Germinal center (tissue), 1 donor: ENCODE results near the gene FSD1L.
A peak's percentile ranks its signal among the peaks of the same experiment; 100 is the strongest.

Source experiments
- DNase-seq: peaks from one replicate; pipeline ENCODE4 v3.0.0; 2012; ENCODE audit warnings: mixed read lengths, low spot score

The FSD1L gene

DNA sequence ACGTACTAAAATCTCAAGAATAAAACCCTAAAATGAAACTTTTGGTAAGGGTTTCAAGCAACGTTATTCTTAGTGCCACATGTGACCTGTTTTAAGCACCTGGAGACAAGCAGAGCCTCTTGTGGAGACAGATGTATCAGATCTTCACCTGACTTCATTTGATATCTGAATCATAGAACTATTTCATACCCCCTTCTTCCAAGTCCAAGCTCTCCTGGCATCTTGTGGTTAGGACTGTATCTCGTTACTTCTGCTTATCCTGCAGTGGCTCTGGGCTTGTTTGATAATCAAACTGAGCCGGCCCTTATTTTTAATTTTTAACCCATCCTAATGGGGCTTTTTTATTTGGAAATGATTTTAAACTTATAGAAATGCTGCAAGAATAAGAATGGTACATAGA, 11.1 kb upstream of the FSD1L start:
- no peak for DNase-seq

DNA sequence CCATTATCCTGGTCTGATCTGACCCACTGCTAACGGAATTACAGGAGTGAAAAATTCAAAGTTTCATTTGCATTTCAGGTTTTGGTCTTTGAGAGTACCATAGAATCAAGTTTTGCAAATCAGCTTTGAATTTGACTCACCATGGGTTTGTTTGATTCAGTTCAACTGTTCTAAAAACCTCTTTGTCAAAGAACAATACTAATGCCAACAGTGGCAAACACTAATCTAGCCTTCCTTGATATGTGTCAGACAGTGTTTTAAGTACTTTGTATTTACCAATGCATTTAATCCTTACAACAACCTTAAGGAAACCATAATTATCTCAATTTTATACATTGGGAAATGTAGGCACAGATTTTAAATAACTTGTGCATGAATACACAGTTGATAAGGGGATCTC, 10.1 kb upstream of the FSD1L start:
- no peak for DNase-seq

DNA sequence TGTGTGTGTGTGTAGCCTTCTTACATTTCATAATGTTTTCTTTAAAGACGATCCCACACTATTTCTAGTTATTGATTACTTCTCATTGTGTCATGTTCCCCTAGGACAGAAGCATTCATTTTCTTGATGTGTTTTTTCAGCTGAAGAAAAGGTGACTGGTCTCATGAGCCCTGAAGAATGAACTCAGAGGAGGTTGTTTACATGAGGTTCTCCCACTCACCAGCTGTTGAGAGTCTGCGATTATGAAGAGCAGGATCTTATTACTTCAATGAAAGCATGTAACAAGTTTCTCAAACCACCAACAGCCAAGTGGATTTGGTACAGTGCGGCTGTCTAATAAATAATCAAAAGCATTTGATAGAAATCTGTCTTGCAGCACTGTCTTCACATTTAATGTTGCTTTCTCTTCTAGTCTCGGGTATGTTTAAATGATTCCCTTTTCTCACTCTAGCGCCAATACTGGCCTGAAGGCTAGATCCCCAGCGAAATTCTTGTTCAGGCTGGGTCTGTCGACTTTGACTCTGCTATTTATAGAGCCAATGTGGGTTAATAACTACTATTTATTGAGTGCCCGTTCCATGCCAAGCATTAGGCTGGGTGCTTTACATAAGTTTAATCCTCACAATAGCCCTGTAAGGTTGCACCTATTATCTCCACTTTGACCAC, 9.6 kb upstream of the FSD1L start:
- no peak for DNase-seq

DNA sequence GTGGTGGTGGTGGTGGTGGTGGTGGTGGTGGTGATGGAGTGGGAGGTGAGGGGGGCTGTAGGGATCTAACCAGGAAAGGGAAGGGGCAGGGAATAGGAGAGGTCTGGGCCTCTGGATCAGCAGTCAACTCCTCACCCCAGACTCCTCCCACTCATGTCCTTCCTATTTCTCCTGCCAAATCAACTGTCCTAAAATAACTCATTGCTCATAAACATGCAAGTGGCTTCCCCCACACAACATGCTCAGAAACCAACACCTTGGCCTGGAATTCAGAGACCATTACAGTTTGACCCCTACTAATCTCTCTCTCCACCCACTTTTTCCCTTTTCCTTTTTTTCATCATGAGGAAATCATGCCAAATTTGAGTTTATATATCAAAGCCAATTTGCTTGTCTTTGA, 8.4 kb upstream of the FSD1L start:
- no peak for DNase-seq

GRCh38 chr9:105441616-105442160, 6.1 kb upstream of the FSD1L start:
- no peak for DNase-seq

- no peak for DNase-seq
These were observed 4.7 kb upstream of the FSD1L start for GRCh38 chr9:105443121-105443520.

GRCh38 chr9:105444130-105444529, 3.7 kb upstream of the FSD1L start:
- no peak for DNase-seq

DNA sequence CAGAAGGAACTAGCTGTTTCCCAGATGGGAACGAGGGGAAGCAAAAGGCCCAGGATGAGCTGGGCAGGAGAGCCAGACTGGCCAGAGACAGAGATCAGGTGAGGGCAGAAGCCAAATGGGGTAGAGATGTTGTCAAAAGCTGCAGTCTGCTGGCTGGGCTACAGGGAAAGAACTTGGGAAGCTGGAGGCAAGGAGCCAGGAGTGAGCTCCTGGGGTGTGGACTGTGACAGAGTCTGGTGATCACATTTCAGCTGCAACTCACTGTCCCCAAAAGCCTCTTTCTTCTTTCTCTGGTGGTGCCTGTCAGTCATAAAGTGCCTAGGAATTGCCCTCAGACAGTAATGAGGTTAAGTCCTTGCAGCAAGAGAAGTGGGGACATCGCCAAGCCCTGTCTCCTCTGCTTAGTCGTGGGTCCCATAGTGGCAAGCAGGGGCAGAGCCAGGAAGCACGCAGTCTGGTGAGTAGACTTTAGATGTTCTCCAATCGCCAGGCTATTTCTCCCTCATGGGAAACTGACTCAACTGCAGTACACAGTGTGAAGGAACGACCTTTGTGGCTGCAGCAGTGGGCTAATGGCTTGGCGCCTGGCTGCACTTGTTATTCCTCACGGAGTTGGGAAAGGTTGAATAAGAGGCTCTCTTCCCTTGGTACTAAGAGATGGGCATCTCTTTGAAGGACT, 2.5 kb upstream of the FSD1L start:
- DNase-seq = no peak

- peak; percentile 3 for DNase-seq
These were observed 434 bp upstream of the FSD1L start for GRCh38 chr9:105447386-105447813.

DNA sequence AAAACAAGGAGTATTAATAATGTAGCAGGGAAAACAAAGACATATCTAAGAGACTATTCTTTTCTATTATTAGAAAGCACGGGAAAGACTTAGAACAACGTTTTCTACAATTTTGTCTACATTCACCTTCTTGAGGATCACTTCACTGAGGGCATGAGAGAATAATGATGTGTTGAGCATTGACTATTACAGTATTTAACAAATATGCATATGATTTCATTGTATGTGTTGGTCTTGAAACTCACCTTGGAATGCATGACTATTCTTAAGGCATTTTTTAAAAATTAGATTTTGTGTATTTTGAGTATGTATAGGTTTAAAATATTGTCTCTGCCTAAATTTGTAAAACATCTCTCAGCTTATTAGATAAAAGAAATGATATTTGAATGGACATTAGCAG, 1.2 kb downstream of the FSD1L start:
- DNase-seq = no peak

DNA sequence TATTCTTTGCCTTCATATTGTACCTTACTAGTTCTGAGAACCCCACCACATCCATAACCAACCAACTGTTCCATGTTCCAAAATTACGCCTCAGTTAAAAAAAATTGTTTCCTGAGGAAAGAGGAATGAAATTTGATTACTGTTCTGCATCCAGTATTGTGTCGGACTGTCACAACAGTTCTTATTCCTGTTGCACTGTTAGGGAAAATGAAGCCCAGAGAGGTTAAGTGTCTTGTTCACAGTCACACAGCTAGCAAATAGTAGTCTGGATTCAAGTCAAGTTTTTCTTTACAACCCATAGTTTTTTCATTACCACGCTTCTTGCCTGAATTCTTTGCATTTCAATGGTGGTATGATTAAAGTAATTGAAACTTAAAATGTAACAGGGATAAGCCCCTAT, 4.4 kb downstream of the FSD1L start:
- no peak for DNase-seq

DNA sequence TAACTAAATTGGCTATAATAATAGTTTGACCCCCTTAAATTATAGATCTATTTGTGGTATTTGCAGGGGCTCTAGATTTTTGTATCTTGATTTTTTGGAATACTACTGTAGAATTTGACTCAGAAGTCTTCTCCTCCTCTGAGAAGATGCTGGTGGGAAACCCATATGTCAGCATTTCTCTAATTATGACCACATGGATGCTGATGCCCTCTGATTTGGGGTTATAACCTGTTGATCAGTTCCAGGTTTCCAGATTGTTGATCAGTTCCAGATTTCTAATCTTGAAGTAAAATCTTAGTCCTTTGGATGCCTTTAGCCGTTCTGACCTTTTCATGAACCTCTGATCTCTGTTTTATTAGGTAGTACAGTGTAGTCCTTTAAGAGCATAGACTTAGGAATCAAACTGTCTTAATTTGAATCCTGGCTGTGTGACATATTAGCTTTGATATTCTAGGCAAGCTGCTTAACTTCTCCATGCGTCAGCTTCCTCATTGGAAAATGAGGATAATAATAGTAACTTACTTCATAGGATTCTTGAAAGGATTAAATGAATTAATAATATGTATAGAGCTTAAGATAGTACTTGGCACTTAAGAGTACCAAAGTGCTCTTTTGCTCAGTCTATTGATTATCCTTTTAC, 8.1 kb downstream of the FSD1L start:
- DNase-seq = no peak

DNA sequence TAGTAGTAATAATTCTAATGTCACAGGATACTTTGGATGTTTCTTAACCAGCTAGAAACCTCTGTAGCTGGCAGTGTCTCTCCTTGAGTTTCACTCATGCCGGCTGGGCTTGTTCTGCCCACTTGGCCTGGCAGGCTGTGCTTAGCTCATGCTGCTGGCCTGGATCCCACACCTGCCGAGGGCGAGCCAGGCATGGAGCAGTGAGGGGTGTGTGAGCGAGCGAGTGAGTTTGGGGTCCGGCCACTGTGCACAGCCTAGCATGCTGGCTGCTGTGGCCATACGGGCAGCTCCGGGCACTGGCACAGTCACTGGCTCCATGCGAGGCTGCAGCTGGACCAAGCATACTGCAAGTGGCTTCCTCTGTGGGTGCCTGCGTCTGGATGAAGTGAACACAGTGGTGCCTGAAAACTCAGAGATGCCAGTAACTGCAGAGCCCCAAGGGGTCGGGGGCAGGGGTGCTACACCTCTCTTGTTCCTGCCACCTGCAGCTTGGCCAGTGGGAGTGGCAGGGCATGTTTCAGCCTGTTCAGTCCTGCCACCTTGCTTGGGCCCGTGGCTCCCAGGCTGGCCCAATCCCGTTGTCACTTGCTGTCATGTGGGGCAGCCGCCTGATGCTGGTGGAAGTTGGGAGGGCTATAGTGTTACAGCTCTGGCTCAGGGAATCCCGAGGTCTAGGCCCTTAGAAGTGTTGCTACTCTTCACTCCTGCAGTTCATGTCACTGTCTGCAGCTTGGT, 9.9 kb downstream of the FSD1L start:
- DNase-seq = no peak

DNA sequence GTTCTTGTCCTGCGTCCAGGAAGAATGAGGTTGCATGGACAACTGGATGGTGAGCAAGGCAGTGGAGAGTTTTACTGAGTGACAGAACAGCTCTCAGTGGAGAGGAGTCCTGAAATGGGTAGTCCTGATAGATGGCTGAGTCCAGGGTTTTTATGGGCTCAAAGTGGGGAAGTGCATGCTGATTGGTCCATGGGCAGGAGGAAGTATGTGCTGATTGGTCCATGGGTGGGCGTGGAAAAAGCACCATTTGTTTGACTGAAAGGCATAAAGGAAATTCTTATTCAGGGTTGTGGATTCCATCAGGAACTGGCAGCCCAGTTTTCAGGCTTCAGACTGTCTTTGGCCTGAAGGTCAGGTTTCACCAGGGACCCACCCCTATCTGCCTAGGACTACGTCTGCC, 10.6 kb downstream of the FSD1L start:
- DNase-seq = no peak

- no peak for DNase-seq
These were observed 11.5 kb downstream of the FSD1L start for GRCh38 chr9:105459336-105459735.

DNA sequence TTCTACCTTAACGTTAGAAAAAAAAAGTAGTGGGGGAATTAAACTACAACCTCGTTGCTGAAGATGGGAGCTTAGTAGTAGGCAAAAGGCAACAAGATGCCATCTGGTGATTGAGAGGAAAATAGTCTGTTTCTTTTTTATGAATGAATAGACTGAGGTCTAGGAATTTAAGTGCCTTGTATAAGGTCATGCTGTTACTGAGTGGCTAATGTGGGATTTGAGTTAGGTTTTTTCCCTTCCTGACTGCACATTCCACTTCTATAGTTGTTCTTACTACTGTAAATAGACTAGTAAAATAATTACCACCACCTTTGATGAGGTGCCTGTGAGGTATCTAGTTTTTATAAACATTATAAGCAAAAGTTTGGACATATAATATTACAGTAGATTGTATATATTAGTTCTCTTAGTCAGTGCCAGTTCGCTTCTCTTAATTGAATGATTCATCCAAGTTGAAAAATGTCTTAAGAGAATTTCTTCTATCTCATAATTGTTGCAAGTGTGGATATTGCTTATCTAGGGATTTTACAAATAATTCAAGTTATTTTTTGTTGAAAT, 19.1 kb downstream of the FSD1L start:
- DNase-seq = no peak

GRCh38 chr9:105468875-105469274, 21.0 kb downstream of the FSD1L start:
- no peak for DNase-seq

- no peak for DNase-seq
These were observed 25.4 kb downstream of the FSD1L start for GRCh38 chr9:105473221-105473620.

DNA sequence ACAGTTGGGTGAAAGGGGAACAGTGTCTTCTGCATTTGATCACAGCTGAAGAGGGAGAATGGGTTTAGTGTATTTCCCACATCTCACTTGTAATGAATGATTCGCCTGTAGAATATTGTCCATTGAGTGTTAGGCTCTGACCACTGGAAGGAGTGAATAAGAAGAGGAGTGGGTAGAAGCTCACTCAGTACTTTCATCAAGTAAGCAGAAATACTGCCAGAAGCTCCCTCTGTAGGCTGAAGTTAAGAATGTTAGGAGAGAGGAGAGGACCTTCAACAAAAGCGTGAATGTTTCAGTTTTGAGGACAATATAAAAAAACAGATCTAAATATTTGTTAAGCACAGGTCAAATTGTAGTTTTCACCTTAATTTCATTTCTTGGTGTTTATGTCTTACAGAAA, 27.5 kb downstream of the FSD1L start:
- DNase-seq = no peak

- no peak for DNase-seq
These were observed 32.0 kb downstream of the FSD1L start for GRCh38 chr9:105479846-105480245.

DNA sequence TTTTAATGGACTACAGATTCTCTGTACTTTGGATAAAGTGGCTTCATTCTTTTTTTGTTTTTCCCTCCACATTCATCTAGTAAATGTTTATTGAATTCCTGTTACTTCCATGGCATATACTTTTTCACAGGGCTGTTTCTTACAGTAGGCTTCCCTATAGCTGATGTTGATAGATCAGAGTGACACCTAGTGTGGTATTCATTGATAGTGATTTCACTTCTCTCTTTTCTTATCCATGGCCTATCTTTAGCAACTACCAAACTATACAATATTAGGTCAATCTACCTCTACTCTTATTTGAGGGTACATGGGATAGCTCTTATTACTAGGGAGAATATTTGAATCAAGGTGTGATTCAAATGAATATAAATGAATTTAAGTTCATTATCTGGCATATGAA, 35.8 kb downstream of the FSD1L start:
- no peak for DNase-seq

GRCh38 chr9:105484226-105484625, 36.4 kb downstream of the FSD1L start:
- no peak for DNase-seq
